ENCODE measurements around the gene KHK. TPM values are rescaled to one million over a fixed set of nuclear protein-coding genes. Genes with fewer than 3 reads are reported as not detected.

KHK gene
- total RNA-seq, 4 donors from 2014 or later = 1.2 to 6.1 (median 1.9) TPM

GRCh38 chr2:27078267-27079194 lies 8.0 kb upstream of the KHK start, which contains the start of gene EMILIN1:
EMILIN1 (plus strand) TSS chr2:27078615; CDS start chr2:27079066, 451 bp downstream.
- Histone ChIP-seq H3K27me3 (no peaks in the 10 kb centered on the region), H3K4me1 (peaks cover 2 to 98% (median 49%) of the 10 kb centered on the region in 3 donors), H3K9me3 (no peaks in the 10 kb centered on the region), H3K36me3 (peaks cover 0 to 19% of the 10 kb centered on the region in 2 donors), H3K4me3 (peak within 1 kb of the TSS; percentile 63 to 81), H3K27ac (peak within 1 kb of the TSS; percentile 93 to 98 (median 96))
- ATAC-seq = peak; percentile 87
- no peak for TF ChIP-seq EP300 (IDR thresholded peaks at IDR 0.05)
- TF ChIP-seq POLR2A (IDR thresholded peaks at IDR 0.05) = peak; percentile 31 to 51
- TF ChIP-seq POLR2AphosphoS5 (IDR thresholded peaks at IDR 0.05) = peak; percentile 63
- TF ChIP-seq CTCF (IDR thresholded peaks at IDR 0.05) = peak in 2 of 4 experiments; percentile 4 to 16
- WGBS, 2 donors (ENCODE audit: low coverage in 1 of 2) = 4% methylated on average over 22 to 23 of the region's 41 CpGs

- no peaks in the 10 kb centered on the region for H3K27me3 ChIP-seq
- H3K36me3 ChIP-seq = peaks cover 0 to 19% of the 10 kb centered on the region in 2 donors
- H3K9me3 ChIP-seq = no peaks in the 10 kb centered on the region
- 23% methylated on average over 6 of the region's 14 CpGs; no CpG with 5 or more reads in 1 of the 2 donors for WGBS, 2 donors (ENCODE audit: low coverage in 1 of 2)
- H3K4me3 ChIP-seq = peak overlapping the region; percentile 63 to 81
- no peak for ATAC-seq
- peaks cover 2 to 98% (median 43%) of the 10 kb centered on the region in 3 donors for H3K4me1 ChIP-seq
- H3K27ac ChIP-seq = peak overlapping the region; percentile 93 to 98 (median 96)
- TF ChIP-seq EP300 (IDR thresholded peaks at IDR 0.05) = no peak
- no peak for TF ChIP-seq CTCF (IDR thresholded peaks at IDR 0.05)
- no peak for TF ChIP-seq POLR2AphosphoS5 (IDR thresholded peaks at IDR 0.05)
Observed at GRCh38 chr2:27079233-27080139, 7.1 kb upstream of the KHK start.

- Histone ChIP-seq H3K4me1 (peaks cover 3 to 98% (median 38%) of the 10 kb centered on the region in 3 donors), H3K4me3 (peak overlapping the region; percentile 63 to 81), H3K27ac (peak overlapping the region; percentile 93 to 98 (median 96)), H3K27me3 (no peaks in the 10 kb centered on the region), H3K9me3 (no peaks in the 10 kb centered on the region), H3K36me3 (peaks cover 0 to 19% of the 10 kb centered on the region in 2 donors)
- WGBS, 2 donors (ENCODE audit: low coverage in 1 of 2) = 20% methylated on average over 1 of the region's 7 CpGs; no CpG with 5 or more reads in 1 of the 2 donors
- ATAC-seq = no peak
- TF ChIP-seq POLR2AphosphoS5 (IDR thresholded peaks at IDR 0.05) (no peak), EP300 (IDR thresholded peaks at IDR 0.05) (no peak), CTCF (IDR thresholded peaks at IDR 0.05) (no peak), POLR2A (IDR thresholded peaks at IDR 0.05) (no peak)
Observed at GRCh38 chr2:27080140-27080469, 6.5 kb upstream of the KHK start.

GRCh38 chr2:27080603-27080936 lies 6.0 kb upstream of the KHK start:
- Histone ChIP-seq H3K4me3 (peak overlapping the region; percentile 63 to 81), H3K36me3 (peaks cover 0 to 19% of the 10 kb centered on the region in 2 donors), H3K9me3 (no peaks in the 10 kb centered on the region), H3K27ac (peak overlapping the region; percentile 93 to 98 (median 96)), H3K4me1 (peaks cover 6 to 98% (median 38%) of the 10 kb centered on the region in 3 donors), H3K27me3 (no peaks in the 10 kb centered on the region)
- no peak for TF ChIP-seq POLR2AphosphoS5 (IDR thresholded peaks at IDR 0.05)
- no peak for TF ChIP-seq EP300 (IDR thresholded peaks at IDR 0.05)
- TF ChIP-seq CTCF (IDR thresholded peaks at IDR 0.05) = no peak
- no peak for TF ChIP-seq POLR2A (IDR thresholded peaks at IDR 0.05)
- ATAC-seq = no peak
- no CpG with 5 or more reads among the region's 14 CpGs for WGBS, 2 donors (ENCODE audit: low coverage in 1 of 2)
